A549 (cell line): ENCODE measurements around the gene APLP2.
A peak's percentile ranks its signal among the peaks of the same experiment; 100 is the strongest.

Experiments
- ESRRA ChIP-seq: fragments of 150-350 bp; IDR thresholded peaks from 2 replicates; pipeline ENCODE4 v1.6.1; 2014; ENCODE audit warnings: mild to moderate bottlenecking, low read length, borderline replicate concordance
- KDM1A ChIP-seq: fragments of 200-600 bp; sonication (generic); IDR thresholded peaks from 2 replicates; pipeline ENCODE4 v1.6.1; 2016; ENCODE audit warnings: low read depth, mild to moderate bottlenecking
- POLR2A ChIP-seq: IDR thresholded peaks from 2 replicates; pipeline ENCODE4 v1.6.1; 2012; ENCODE audit warnings: mild to moderate bottlenecking, low read length
- TF ChIP-seq, protein P1 (sequence below): fragments of 150-350 bp; IDR thresholded peaks from 2 replicates; pipeline ENCODE4 v1.6.1; 2014; ENCODE audit warnings: low read depth, mild to moderate bottlenecking, low read length
- TF ChIP-seq, protein P2 (sequence below): IDR thresholded peaks from 2 replicates; pipeline ENCODE4 v1.6.1; 2012
- TF ChIP-seq, protein P3 (sequence below): fragments of >200 bp; sonication (Bioruptor Twin); formaldehyde crosslinking; IDR thresholded peaks from 3 replicates; pipeline ENCODE4 v1.5.1; 2016

DNA sequence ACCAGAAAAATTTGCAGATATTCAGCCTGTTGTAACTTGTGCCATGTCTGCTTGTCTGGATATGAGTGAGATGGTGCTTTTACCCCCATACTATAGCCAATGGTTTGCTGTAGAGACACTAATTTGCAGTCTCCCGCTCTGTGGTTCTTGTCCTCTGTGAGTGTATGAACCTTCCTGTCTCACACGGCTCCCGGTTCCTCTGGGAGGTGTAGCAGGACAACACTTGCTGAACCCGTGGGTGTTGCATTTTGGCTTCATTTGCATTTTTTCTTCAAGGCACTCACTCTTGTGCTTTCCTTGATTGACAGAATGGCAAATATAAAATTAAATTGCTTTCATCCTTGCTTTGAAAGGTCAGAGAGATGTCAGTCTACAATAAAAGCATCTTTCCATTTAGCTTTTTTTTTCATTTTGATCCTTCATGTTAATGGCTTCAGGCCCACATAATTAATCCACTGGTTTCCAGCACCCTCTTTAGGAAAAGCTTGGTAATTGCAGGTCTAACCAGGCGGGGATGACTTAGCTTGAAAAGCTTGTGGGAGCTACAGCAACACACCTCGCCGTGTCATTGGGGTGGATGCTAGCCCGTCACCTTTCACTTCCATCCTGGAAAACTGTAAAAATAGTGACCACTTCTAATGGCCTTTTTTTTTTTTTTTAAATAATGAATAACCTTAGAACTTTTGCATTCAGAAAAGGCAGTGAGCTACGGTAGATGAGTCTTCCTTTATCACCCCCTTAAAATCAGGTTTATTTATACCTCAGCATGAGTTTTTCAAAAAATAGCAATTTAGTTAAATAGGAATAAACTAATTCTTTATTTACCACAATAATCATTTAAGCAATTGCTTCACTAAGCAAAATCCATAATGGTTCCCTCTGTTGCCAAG is 62.5 kb downstream of the APLP2 start:
- no peak for TF ChIP-seq KDM1A
- TF ChIP-seq, protein P1, sequence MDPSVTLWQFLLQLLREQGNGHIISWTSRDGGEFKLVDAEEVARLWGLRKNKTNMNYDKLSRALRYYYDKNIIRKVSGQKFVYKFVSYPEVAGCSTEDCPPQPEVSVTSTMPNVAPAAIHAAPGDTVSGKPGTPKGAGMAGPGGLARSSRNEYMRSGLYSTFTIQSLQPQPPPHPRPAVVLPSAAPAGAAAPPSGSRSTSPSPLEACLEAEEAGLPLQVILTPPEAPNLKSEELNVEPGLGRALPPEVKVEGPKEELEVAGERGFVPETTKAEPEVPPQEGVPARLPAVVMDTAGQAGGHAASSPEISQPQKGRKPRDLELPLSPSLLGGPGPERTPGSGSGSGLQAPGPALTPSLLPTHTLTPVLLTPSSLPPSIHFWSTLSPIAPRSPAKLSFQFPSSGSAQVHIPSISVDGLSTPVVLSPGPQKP, result no peak
- TF ChIP-seq, protein P2, sequence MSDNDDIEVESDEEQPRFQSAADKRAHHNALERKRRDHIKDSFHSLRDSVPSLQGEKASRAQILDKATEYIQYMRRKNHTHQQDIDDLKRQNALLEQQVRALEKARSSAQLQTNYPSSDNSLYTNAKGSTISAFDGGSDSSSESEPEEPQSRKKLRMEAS, result no peak
- TF ChIP-seq, protein P3, sequence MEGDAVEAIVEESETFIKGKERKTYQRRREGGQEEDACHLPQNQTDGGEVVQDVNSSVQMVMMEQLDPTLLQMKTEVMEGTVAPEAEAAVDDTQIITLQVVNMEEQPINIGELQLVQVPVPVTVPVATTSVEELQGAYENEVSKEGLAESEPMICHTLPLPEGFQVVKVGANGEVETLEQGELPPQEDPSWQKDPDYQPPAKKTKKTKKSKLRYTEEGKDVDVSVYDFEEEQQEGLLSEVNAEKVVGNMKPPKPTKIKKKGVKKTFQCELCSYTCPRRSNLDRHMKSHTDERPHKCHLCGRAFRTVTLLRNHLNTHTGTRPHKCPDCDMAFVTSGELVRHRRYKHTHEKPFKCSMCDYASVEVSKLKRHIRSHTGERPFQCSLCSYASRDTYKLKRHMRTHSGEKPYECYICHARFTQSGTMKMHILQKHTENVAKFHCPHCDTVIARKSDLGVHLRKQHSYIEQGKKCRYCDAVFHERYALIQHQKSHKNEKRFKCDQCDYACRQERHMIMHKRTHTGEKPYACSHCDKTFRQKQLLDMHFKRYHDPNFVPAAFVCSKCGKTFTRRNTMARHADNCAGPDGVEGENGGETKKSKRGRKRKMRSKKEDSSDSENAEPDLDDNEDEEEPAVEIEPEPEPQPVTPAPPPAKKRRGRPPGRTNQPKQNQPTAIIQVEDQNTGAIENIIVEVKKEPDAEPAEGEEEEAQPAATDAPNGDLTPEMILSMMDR, result peak; percentile 66
- no peak for TF ChIP-seq ESRRA
- no peak for TF ChIP-seq POLR2A
